Activated CD8-positive, alpha-beta memory T cell treated with anti-CD3 and anti-CD28 coated beads, Interleukin-2, amount 50 U/mL, for 48 hours (primary cell): ENCODE data around the gene SIT1.

Experiments used
- DNase-seq: peaks from one replicate; pipeline ENCODE4 v3.0.0-alpha.2; 2020

SIT1 gene

GRCh38 chr9:35603986-35604577, 46.6 kb downstream of the SIT1 start:
- DNase-seq = peak; percentile 98

GRCh38 chr9:35603506-35603985, 47.2 kb downstream of the SIT1 start:
- no peak for DNase-seq

GRCh38 chr9:35599763-35600604, 50.7 kb downstream of the SIT1 start:
- no peak for DNase-seq
